Brain microvascular endothelial cell (primary cell): ENCODE measurements around the gene ITIH5.

Experiments
- DNase-seq: peaks from one replicate; pipeline ENCODE4 v3.0.0-alpha.2; 2020
- H3K27ac ChIP-seq: fragments of 250-450 bp; sonication (Bioruptor Pico); 2 replicates; pipeline ENCODE4 v1.5.1; 2020; ENCODE audit warnings: mild to moderate bottlenecking, moderate library complexity
- H3K27me3 ChIP-seq: fragments of 250-450 bp; sonication (Bioruptor Pico); replicated peaks from 2 replicates; pipeline ENCODE4 v1.5.1; 2020; ENCODE audit warnings: mild to moderate bottlenecking
- H3K36me3 ChIP-seq: fragments of 250-450 bp; sonication (Bioruptor Pico); replicated peaks from 2 replicates; pipeline ENCODE4 v1.5.1; 2020; ENCODE audit warnings: mild to moderate bottlenecking
- H3K4me3 ChIP-seq: 2 replicates; pipeline ENCODE4 v1.5.1; 2011; ENCODE audit warnings: low read depth, mild to moderate bottlenecking, control low read depth, low read length, moderate library complexity
- in situ Hi-C: cut with HindIII; loops from 2 replicates; pipeline ENCODE4 v1.10.0; 2017; ENCODE audit warnings: low sequenced_read_pairs, low pct_ligation_motif_present
- TF ChIP-seq, protein P1 (sequence below): IDR thresholded peaks from 2 replicates; pipeline ENCODE4 v1.5.1; 2011; ENCODE audit warnings: low read depth, mild to moderate bottlenecking, moderate library complexity, low read length, control low read depth, inconsistent platforms; ENCODE audit errors: missing control alignments

ITIH5 gene

DNA sequence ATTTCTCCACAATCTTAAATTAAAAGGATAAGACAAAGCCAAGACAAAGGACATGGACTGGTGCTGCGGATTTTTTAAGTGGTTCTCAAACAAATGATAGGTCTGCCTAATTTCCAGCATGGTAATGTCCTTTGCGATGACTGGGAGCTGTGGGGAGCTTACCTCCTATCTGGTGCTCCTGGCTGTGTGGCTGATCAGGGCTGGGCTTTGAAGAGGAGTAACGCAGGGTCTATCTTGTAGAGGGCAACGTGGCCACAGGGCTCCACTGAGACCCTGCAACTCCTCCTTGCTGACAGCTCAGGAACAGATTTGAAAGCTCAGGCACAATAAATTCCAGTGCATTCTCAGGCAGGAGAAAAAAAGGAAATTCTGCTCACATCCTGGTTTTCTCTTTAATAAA, 152.8 kb downstream of the ITIH5 start:
- Histone ChIP-seq H3K36me3 (no peaks in the 10 kb centered on the region), H3K27me3 (no peaks in the 10 kb centered on the region), H3K4me3 (no peak overlapping the region), H3K27ac (no peak overlapping the region)
- DNase-seq = no peak
- in situ Hi-C loops = no loop called here
- TF ChIP-seq, protein P1, sequence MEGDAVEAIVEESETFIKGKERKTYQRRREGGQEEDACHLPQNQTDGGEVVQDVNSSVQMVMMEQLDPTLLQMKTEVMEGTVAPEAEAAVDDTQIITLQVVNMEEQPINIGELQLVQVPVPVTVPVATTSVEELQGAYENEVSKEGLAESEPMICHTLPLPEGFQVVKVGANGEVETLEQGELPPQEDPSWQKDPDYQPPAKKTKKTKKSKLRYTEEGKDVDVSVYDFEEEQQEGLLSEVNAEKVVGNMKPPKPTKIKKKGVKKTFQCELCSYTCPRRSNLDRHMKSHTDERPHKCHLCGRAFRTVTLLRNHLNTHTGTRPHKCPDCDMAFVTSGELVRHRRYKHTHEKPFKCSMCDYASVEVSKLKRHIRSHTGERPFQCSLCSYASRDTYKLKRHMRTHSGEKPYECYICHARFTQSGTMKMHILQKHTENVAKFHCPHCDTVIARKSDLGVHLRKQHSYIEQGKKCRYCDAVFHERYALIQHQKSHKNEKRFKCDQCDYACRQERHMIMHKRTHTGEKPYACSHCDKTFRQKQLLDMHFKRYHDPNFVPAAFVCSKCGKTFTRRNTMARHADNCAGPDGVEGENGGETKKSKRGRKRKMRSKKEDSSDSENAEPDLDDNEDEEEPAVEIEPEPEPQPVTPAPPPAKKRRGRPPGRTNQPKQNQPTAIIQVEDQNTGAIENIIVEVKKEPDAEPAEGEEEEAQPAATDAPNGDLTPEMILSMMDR = no peak

DNA sequence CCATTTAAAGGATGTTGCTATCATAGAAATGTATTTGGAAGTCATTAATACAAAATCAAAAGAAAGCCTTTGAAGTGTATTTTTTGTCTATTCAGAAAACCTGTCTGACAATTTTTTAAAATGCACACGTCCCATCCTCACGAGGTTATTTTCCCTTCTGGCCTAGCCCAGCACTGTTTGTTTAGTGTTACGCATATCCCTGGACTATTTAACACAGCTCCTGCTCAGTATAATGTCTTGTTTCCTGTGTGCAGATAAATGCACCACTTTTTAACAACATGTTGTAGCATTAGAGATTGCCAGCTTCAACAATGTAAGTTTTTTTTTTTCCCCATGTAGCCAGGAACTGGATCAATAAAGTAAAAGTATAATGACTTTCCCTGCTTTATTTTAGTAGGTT, 153.3 kb downstream of the ITIH5 start:
- no peaks in the 10 kb centered on the region for H3K27me3 ChIP-seq
- H3K36me3 ChIP-seq = no peaks in the 10 kb centered on the region
- DNase-seq = no peak
- no peak overlapping the region for H3K4me3 ChIP-seq
- in situ Hi-C loops = no loop called here
- TF ChIP-seq, protein P1 = no peak
- no peak overlapping the region for H3K27ac ChIP-seq

DNA sequence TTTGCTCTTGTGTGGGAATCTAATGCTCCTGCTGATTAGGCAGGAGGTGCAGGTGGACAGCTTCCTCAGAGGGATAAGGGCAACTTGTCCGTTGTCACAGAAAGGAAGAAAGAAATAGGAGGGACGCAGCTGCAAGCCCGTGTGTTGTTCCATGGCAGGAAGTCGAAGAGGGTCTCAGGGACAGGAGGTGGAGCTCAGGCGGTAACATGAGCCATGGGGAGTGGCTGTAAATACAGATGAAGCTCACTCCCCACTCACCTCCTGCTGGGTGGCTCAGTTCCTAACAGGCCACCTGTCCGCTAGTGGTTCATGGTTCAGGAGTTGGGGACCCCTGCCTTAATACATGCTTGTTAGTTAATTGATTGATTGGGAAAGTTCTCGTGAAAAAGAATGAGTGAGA, 154.3 kb downstream of the ITIH5 start:
- H3K36me3 ChIP-seq = no peaks in the 10 kb centered on the region
- TF ChIP-seq, protein P1 = no peak
- no peak for DNase-seq
- in situ Hi-C loops = no loop called here
- no peak overlapping the region for H3K4me3 ChIP-seq
- no peak overlapping the region for H3K27ac ChIP-seq
- no peaks in the 10 kb centered on the region for H3K27me3 ChIP-seq

DNA sequence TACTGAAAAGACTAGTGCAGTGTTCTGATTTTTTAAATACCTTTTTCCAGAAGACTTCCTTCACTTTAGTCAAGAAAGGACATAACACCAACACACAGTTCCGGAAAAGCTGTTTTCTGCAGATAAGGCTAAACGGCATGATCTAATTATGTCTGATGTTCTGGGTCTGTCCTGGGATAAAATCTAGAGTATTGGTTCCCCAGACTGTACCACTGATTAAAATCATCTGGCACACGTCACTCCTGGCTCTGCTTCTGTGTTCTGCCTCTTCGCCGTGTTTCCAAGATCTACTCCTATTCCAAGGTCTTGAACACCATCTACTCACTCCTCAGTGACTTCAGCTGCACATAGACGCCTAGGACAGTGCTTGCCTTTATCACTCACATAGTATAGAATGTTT, 155.2 kb downstream of the ITIH5 start:
- no peak for DNase-seq
- TF ChIP-seq, protein P1 = no peak
- Histone ChIP-seq H3K36me3 (no peaks in the 10 kb centered on the region), H3K27me3 (no peaks in the 10 kb centered on the region), H3K4me3 (no peak overlapping the region), H3K27ac (no peak overlapping the region)
- in situ Hi-C loops = no loop called here
